ENCODE results near the gene GPR153.

Gene GPR153

DNA sequence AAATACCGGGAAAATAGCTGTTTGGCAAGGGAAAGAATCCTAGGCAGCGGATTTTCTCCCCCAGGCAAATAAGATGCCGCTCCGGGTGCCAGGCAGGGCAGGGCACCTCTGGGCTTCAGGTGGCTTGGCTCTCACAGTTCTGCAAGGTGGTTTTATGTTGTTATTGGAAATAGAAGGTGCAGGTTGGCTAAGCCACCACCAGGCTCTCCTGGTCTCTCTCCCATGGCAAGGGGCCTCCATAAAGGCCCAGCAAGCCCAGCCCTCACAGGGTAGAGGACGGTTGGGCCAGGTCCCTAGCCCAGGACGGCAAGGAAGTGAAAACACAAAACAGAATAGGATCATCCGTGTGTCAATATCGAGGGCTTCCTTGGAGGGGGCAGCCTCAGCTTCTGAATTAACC lies 37.6 kb upstream of the GPR153 start:
- peak overlapping the region; percentile 25 for H3K27ac Mint-ChIP-seq (ENCODE audit: low read depth)
- H3K4me1 Mint-ChIP-seq, result peaks cover 20% of the 10 kb centered on the region
- DNase-seq (ENCODE audit: low spot score in 2 of 2) (no peak), ATAC-seq (replicated peaks; ENCODE audit: extremely low read depth, poor library complexity, severe bottlenecking) (no peak)
- peaks cover 4% of the 10 kb centered on the region for H3K36me3 Mint-ChIP-seq (ENCODE audit: insufficient read depth)
- no peaks in the 10 kb centered on the region for H3K27me3 Mint-ChIP-seq
- no peaks in the 10 kb centered on the region for H3K9me3 Mint-ChIP-seq
- H3K4me3 Mint-ChIP-seq, result no peak overlapping the region

DNA sequence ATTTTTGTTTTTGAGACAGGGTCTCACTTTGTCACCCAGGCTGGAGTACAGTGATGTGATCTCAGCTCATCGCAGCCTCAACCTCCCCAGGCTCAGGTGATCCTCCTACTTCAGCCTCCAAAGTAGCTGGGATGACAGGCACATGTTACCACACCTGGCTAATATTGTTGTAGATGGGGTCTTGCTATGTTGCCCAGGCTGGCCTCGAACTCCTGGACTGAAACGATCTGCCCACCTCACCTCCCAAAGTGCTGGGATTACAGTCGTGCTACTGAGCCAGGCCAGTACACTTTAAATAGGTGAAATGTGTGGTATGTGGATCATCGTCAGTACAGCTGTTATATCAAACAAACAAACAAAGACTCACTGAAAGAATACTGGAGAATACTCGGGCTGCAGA lies 35.0 kb upstream of the GPR153 start:
- no peak for ATAC-seq (replicated peaks; ENCODE audit: extremely low read depth, poor library complexity, severe bottlenecking)
- H3K27ac Mint-ChIP-seq (ENCODE audit: low read depth), result no peak overlapping the region
- H3K4me1 Mint-ChIP-seq, result peaks cover 20% of the 10 kb centered on the region
- no peaks in the 10 kb centered on the region for H3K9me3 Mint-ChIP-seq
- H3K36me3 Mint-ChIP-seq (ENCODE audit: insufficient read depth), result peaks cover 4% of the 10 kb centered on the region
- no peak overlapping the region for H3K4me3 Mint-ChIP-seq
- DNase-seq (ENCODE audit: low spot score in 2 of 2), result no peak
- no peaks in the 10 kb centered on the region for H3K27me3 Mint-ChIP-seq

GRCh38 chr1:6294890-6295556 lies 34.1 kb upstream of the GPR153 start:
- H3K9me3 Mint-ChIP-seq, result no peaks in the 10 kb centered on the region
- H3K36me3 Mint-ChIP-seq (ENCODE audit: insufficient read depth), result peaks cover 4% of the 10 kb centered on the region
- DNase-seq (ENCODE audit: low spot score in 2 of 2) (no peak), ATAC-seq (replicated peaks; ENCODE audit: extremely low read depth, poor library complexity, severe bottlenecking) (peak; percentile 35)
- H3K27me3 Mint-ChIP-seq, result no peaks in the 10 kb centered on the region
- H3K4me3 Mint-ChIP-seq, result peak overlapping the region; percentile 47
- H3K4me1 Mint-ChIP-seq, result peaks cover 20% of the 10 kb centered on the region
- peak overlapping the region; percentile 10 for H3K27ac Mint-ChIP-seq (ENCODE audit: low read depth)

DNA sequence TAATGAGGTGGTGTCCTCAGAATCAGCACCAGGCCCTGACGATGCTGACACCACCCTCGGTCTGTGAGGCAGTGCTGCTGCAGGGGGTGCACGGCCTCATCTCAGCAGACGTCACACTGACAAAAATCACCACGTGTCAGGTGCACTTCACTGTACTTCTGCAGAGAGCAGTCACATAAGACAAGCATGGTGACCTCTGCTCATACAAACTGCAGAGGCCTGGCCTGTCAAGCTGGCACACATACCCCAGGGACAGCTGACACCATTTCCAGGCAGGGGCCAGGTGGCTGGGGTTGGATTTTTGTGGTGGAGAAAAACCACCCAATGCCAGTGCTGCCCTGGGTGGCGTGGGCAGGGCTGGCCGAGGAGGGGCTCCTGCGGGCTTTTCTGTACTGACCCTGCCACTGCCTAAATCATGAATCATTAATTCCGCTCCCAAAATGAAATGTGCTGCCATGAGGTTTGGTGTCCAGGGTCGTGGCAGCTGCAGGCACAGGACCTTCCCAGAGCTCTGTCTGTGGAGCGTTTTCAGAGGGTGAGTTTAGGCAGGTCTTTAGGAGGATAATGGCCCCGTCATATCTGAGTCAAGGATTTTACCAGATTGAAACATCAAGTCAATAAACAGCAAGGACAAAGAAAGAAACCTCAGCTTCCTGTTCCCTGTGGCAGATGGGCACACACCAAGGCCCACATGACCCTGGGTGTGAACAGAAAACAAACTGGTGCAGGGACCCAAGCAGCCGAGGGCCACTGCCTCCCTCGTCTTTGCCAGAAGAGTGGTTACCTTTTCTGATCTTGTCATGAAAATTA lies 33.4 kb upstream of the GPR153 start:
- Mint-ChIP-seq H3K27me3 (no peaks in the 10 kb centered on the region), H3K27ac (ENCODE audit: low read depth) (peak overlapping the region; percentile 51), H3K4me1 (peaks cover 20% of the 10 kb centered on the region), H3K4me3 (peak overlapping the region; percentile 47), H3K36me3 (ENCODE audit: insufficient read depth) (peaks cover 4% of the 10 kb centered on the region), H3K9me3 (no peaks in the 10 kb centered on the region)
- DNase-seq (ENCODE audit: low spot score in 2 of 2) (peak in 1 of 2 donors; percentile 27), ATAC-seq (replicated peaks; ENCODE audit: extremely low read depth, poor library complexity, severe bottlenecking) (peak; percentile 85)

GRCh38 chr1:6292102-6292501 lies 31.2 kb upstream of the GPR153 start:
- H3K4me1 Mint-ChIP-seq, result peaks cover 20% of the 10 kb centered on the region
- no peak for DNase-seq (ENCODE audit: low spot score in 2 of 2)
- H3K27ac Mint-ChIP-seq (ENCODE audit: low read depth), result peak overlapping the region; percentile 59
- H3K36me3 Mint-ChIP-seq (ENCODE audit: insufficient read depth), result peaks cover 6% of the 10 kb centered on the region
- no peak overlapping the region for H3K4me3 Mint-ChIP-seq
- ATAC-seq (replicated peaks; ENCODE audit: extremely low read depth, poor library complexity, severe bottlenecking), result no peak
- H3K27me3 Mint-ChIP-seq, result no peaks in the 10 kb centered on the region
- no peaks in the 10 kb centered on the region for H3K9me3 Mint-ChIP-seq

DNA sequence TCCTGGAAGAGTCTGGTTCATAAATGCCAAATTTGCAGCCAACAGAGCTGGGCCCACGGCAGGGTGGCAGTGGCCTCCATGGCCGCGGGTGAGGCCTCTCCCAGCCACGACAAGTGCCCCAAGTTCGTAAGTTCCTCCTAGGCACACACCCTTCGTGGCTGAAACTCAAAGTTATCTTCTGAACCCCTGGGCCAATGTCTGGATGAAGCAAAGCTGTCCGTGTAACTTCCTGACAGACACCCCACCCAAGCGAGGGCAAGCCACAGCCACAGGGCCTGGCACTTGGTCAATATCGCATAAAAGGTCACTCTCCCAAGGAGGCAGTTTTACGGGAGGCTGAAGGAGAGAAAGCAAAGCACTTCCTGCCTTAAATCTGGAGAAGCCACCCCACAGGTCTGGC lies 27.8 kb upstream of the GPR153 start:
- no peak for ATAC-seq (replicated peaks; ENCODE audit: extremely low read depth, poor library complexity, severe bottlenecking)
- Mint-ChIP-seq H3K27me3 (no peaks in the 10 kb centered on the region), H3K4me1 (peaks cover under 1% of the 10 kb centered on the region), H3K9me3 (no peaks in the 10 kb centered on the region), H3K27ac (ENCODE audit: low read depth) (peak overlapping the region; percentile 73), H3K4me3 (no peak overlapping the region), H3K36me3 (ENCODE audit: insufficient read depth) (peaks cover 2% of the 10 kb centered on the region)
- DNase-seq (ENCODE audit: low spot score in 2 of 2), result no peak

DNA sequence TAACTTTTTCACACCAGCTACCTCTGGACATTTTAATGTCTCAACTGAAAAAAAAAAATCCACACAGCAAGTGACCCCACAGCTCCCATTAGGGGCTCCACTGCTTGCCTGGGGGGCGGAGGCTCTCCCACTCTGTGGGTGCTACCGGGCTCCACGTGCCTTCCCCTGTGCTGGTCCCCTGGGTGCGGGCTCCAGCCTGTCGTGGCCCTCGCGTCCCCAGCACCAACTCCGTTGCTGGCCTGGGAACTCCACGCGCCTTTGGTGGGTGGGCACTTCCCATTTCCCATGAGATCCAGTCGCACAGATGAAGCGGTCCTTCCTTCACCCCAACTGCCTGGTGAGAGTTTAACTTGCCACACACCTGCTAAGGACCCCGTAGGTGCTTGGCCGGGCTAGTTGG lies 27.1 kb upstream of the GPR153 start:
- Mint-ChIP-seq H3K4me3 (no peak overlapping the region), H3K4me1 (no peaks in the 10 kb centered on the region), H3K9me3 (no peaks in the 10 kb centered on the region), H3K36me3 (ENCODE audit: insufficient read depth) (peaks cover 2% of the 10 kb centered on the region), H3K27me3 (no peaks in the 10 kb centered on the region), H3K27ac (ENCODE audit: low read depth) (peak overlapping the region; percentile 73)
- ATAC-seq (replicated peaks; ENCODE audit: extremely low read depth, poor library complexity, severe bottlenecking) (no peak), DNase-seq (ENCODE audit: low spot score in 2 of 2) (no peak)

GRCh38 chr1:6287431-6287886 lies 26.6 kb upstream of the GPR153 start:
- Mint-ChIP-seq H3K36me3 (ENCODE audit: insufficient read depth) (peaks cover 2% of the 10 kb centered on the region), H3K9me3 (no peaks in the 10 kb centered on the region), H3K4me1 (no peaks in the 10 kb centered on the region), H3K27me3 (no peaks in the 10 kb centered on the region), H3K27ac (ENCODE audit: low read depth) (no peak overlapping the region), H3K4me3 (no peak overlapping the region)
- ATAC-seq (replicated peaks; ENCODE audit: extremely low read depth, poor library complexity, severe bottlenecking) (no peak), DNase-seq (ENCODE audit: low spot score in 2 of 2) (no peak)

DNA sequence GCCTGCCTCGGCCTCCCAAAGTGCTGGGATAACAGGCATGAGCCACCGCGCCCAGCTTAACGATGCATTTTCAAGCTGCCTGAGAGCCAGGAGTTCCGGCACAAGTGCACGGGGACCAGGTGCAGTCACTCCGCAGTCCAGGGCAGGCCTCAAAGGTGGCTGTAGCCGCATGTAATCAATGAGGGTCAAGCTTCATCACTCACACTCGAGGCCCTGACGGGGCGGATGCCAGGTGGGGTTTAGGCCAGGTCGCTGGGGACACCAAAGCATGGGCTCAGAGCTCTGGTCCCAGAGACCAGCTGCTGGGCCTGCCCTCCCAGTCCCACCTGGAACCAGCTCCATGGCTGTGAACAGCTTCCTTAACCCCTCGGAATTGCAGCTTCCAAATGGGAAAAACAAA lies 26.1 kb upstream of the GPR153 start:
- no peak overlapping the region for H3K27ac Mint-ChIP-seq (ENCODE audit: low read depth)
- no peak overlapping the region for H3K4me3 Mint-ChIP-seq
- H3K36me3 Mint-ChIP-seq (ENCODE audit: insufficient read depth), result peaks cover 2% of the 10 kb centered on the region
- H3K27me3 Mint-ChIP-seq, result no peaks in the 10 kb centered on the region
- ATAC-seq (replicated peaks; ENCODE audit: extremely low read depth, poor library complexity, severe bottlenecking) (no peak), DNase-seq (ENCODE audit: low spot score in 2 of 2) (no peak)
- H3K9me3 Mint-ChIP-seq, result no peaks in the 10 kb centered on the region
- no peaks in the 10 kb centered on the region for H3K4me1 Mint-ChIP-seq

DNA sequence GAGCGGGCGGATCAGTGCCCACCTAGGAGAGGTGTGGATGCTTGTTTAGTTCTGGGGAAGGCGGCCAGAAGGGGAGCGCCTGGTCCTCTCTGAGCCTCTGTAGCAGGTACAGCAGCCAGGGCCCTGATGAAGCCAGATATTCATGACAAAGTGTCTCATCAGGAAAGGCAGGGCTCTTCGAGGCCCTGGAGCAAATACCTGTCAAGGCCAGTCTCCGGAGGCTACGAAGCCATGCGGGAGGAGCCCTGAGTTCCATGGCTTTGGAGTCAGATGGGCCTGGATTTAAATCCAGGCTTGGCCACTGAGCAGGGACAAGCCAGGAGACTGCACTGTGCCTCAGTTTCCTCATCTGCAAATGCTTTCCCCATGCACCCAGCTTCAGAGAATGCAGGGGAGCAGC lies 25.4 kb upstream of the GPR153 start:
- peaks cover 2% of the 10 kb centered on the region for H3K36me3 Mint-ChIP-seq (ENCODE audit: insufficient read depth)
- H3K9me3 Mint-ChIP-seq, result no peaks in the 10 kb centered on the region
- ATAC-seq (replicated peaks; ENCODE audit: extremely low read depth, poor library complexity, severe bottlenecking) (no peak), DNase-seq (ENCODE audit: low spot score in 2 of 2) (no peak)
- no peak overlapping the region for H3K27ac Mint-ChIP-seq (ENCODE audit: low read depth)
- H3K4me1 Mint-ChIP-seq, result no peaks in the 10 kb centered on the region
- no peaks in the 10 kb centered on the region for H3K27me3 Mint-ChIP-seq
- no peak overlapping the region for H3K4me3 Mint-ChIP-seq

DNA sequence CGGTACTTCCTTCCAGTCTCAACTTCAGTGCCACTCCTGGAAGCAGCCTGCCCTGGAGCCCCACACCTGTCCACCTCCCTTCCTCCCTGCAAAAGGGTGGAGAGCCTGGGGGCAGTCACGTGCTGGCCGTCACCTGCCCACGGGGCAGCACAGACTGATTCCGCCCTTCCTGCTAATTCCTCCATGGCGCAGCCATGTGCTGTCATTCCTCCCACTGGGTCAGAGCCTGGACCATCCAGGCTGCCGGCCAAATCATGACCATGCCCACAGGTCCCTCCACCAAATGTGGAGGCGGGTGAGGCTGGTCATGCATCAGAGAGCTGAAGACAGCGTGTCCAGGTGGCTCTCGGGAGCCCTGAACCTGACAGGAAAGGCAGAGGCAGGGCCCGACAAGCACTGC lies 24.4 kb upstream of the GPR153 start:
- no peak for ATAC-seq (replicated peaks; ENCODE audit: extremely low read depth, poor library complexity, severe bottlenecking)
- Mint-ChIP-seq H3K9me3 (no peaks in the 10 kb centered on the region), H3K4me3 (no peak overlapping the region), H3K27me3 (no peaks in the 10 kb centered on the region), H3K36me3 (ENCODE audit: insufficient read depth) (peaks cover 2% of the 10 kb centered on the region), H3K4me1 (no peaks in the 10 kb centered on the region), H3K27ac (ENCODE audit: low read depth) (peak overlapping the region; percentile 21)
- DNase-seq (ENCODE audit: low spot score in 2 of 2), result no peak

- Mint-ChIP-seq H3K9me3 (no peaks in the 10 kb centered on the region), H3K27me3 (no peaks in the 10 kb centered on the region), H3K4me1 (no peaks in the 10 kb centered on the region), H3K27ac (ENCODE audit: low read depth) (no peak overlapping the region), H3K4me3 (no peak overlapping the region), H3K36me3 (ENCODE audit: insufficient read depth) (peaks cover 4% of the 10 kb centered on the region)
- no peak for DNase-seq (ENCODE audit: low spot score in 2 of 2)
- ATAC-seq (replicated peaks; ENCODE audit: extremely low read depth, poor library complexity, severe bottlenecking), result no peak
Measured at GRCh38 chr1:6282577-6283270, 21.8 kb upstream of the GPR153 start.
